DLD1 (cell line): Measurements from ENCODE around the gene DCX.

Experiments
- in situ Hi-C: cut with HindIII; loops from 2 replicates; pipeline ENCODE4 v1.10.0; 2017; ENCODE audit warnings: low sequenced_read_pairs

Gene DCX

DNA sequence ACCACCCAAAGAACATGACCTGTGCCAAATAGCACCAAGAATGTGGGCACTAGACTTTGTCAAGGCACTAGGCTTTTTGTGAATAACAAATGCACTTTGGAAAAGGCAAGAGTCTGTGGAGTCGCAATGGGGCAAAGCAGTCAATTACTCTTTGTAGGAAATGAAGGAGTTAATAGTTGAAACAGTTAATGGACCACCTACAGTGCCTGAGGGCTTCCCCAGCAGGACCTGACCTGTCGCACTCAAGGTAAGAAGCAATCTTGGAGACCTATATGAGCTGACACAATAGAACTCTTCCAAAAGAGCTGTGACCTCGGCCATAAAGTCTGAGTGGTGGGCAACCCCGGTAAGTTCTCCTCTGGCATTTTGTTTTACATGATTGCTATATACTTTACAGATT is 92.5 kb downstream of the DCX start:
- in situ Hi-C loops, result no loop called here

DNA sequence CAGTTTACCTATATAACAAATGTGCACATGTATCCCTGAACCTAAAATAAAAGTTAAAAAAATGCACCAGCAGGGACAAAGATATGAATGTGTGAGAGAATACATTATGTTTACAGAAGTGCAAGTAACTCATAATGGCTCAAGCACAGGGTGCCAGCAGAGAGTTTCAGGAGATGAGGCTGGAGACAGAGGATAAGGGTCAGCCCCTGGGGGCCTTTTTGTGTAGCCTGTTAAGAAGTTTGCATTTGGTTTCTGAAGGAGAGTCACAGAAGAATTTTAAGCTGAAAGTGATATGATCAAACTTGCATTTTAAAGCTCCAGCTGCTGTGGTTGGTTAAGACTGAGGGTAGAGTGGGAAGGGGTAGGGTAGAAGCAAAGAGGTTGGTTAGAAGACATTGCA is 93.1 kb downstream of the DCX start:
- in situ Hi-C loops, result no loop called here

DNA sequence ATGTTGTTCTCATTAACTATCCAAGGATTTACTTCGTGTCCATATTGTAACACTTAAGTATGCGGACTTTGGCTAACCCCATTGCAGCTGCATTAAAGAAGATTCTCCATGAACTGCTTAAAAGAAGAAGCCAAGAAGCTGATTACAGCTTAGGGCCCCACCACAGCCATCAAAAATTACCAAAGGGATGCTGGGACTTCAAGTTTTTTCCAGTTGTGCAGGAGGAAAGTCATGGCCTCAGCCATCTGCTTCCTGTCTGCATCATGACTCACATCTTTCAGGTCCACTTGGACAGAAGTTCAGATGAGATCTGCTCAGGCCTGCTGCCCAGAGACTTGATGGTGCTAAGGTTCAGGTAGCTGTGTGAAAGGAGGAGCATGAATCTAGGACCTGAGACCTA is 102.9 kb downstream of the DCX start:
- in situ Hi-C loops, result no loop called here

DNA sequence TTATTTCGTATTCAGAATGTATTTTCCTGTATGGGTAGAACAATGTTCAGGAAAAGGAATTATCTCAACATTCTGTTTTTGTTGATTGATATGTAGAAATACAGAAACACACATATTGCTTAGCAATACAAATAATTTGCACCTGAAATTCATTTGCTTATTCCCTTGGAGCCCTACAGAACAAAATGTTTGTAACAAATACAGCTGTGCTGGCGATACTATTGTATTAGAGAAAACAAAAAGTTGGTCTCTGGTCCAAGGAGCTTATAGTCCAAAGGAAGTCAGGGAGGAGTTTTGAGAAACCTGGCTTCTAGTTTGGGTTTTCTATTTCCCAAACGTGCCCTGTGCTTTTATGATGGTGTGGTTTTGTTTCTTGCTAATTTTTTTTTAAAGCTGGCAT is 104.0 kb downstream of the DCX start:
- in situ Hi-C loops, result no loop called here

DNA sequence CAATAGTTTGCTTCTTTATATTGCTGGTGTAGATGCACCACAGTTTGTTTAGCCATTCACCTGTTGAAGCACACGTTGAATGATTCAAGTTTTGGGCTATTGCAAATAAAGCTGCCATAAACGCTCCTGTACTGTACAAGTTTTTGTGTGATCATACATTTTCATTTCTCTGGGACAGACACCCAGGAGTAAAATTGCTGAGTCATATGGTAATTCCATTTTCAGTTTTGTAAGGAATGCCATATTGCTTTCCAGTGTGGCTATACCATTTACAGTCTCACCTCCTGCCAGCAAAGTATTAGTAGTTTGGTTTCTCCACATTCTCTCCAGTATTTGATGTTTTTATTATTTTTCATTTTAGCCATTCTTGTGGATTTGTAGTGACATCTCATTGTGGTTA is 109.7 kb downstream of the DCX start:
- in situ Hi-C loops, result no loop called here

DNA sequence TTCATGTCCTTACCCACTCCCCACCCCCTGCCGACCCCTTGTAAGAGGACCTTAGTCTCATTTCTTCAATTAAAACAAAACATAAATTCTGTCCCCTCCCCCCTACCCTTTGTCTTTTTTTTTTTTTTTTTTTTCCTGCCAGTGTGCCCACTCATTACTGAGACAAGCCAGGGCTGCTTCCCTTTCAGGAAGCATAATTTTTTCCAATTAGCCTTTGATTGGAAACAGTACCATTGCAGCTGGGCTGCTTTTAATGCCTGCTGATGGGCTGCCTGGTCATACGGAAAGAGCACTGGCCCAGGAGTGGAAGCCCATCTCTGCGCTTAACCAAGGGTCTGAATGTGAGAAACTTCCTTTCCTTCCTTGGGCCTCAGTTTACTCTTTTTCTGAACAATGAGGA is 123.2 kb downstream of the DCX start:
- in situ Hi-C loops, result no loop called here

DNA sequence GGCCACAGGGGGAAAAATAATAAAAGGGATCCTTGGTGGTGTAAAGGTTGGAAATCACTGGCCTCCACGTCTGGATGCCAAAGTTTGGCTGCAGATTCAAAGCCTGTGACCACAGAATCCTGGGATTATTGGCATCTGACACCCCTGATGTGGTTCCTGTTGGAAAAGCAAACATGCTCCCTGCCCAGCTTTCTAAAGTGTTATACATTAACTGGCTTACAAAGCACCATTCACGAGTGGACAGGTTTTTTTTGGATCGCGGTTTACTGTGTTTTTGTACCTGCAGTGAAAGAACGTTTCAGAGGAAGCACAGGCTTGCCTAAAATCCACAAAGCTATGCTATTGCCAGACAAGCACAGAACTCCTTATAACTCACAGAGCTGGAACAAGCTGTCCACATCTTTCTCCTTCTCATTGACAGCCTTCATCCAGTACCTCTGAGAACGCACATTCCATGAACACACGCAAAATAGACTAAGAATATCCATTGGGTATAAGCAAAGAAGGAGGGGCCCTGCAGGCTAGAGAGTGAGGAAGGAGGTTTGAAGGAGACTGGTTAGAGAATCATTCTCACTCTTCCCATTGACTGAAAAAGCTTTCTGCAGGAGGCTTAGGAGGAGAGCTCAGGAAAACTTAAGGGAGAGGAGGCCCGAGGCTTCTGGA is 127.2 kb downstream of the DCX start:
- in situ Hi-C loops, result no loop called here

DNA sequence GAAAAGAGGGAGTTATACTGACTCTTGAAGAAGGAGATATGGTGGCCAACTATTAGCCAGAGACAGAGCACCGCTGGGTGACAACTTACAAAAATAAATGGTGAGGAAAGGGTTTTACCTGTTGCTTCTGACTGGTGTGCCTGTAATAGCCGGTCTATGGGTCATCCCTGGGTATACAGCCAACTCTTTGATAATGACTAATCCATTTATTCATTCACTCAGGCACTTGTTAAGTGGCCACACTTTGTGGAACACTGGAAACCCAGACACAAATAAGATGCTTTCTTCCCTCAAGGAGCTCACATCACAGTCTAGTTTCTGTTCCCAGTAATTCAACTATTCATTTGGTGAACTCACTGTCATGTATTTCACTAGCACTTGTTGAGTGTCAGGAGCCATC is 128.5 kb downstream of the DCX start:
- in situ Hi-C loops, result no loop called here

DNA sequence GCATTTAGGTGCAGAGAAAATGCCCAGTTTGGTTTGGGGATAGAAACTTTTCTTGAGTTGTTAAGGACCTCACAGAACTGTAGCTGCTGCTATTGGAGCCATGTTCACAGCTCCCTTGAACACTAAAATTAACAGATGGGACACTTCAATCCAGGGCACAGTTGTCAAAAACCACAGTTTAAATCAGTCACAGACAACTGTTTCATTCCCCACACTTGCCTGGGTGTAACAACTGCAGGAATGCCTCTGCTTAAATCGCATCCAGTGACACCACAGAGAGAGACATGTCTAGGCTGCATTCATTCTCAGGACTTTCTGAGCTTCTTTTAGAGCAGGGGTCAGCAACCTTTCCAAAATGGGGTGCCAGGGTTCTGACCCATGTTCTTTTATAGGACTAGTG is 129.0 kb downstream of the DCX start:
- in situ Hi-C loops, result no loop called here

DNA sequence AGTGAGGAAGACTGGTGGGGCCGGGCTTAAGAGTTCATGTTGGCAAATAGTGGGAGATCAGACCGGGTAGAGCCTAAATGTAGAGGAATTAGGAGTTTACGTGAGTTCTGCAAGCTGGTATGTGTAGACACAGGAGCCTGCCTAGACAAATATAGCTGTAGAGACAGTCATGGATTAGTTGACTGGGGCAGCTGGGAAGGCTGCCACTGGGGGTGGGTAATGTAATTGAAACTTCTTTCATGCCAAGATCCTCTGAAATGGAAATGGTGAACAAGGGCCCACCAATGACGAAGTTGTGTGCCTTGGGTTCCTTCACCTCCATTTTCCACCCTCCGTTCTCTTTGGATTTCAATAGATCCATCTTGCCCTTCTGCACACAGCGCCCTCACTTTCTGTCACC is 129.9 kb downstream of the DCX start:
- in situ Hi-C loops, result no loop called here

DNA sequence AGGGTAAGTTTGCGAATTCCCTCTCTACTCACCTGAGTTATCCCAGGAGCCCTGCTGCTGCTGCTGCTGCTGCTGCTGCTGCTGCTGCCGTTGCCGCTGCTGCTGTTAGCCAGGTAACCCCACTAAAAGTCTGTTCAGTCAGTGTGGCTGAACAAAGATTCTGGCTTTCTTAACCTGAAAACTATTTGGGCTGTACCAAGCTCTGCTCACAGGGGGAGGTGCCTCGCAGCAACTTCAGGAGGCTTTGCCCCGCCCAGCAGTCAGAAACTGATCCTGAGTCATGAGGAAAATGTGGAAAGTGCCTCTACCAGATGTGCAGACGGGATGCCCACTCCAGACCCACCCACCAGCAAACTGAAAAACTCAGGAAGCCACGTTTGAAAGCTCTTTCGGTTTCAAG is 141.7 kb downstream of the DCX start, which contains the start of gene CAPN6:
Gene CAPN6 (minus strand): TSS at position 145 of the 400 bp plus-strand sequence. CDS start 6,547 bp downstream, outside the sequence.
- in situ Hi-C loops, result no loop called here

DNA sequence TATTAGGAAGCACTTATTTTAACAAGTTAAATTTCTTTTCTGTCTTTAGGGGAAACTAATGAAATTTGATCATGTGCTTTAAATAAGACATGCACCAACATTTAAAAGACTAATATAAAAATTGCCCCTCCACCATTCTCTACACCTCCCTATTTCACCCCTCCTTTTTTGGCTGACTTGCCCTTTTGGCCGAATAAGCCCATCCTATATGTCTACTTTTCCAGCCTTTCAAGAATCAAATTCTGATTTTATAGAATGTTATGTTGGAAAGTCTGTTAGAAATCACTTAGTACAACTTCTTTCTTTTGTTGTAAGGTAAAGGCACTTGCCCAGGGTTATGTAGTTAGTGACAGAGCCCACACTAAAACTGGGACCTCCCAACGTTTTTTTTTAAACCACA is 143.5 kb downstream of the DCX start:
- in situ Hi-C loops, result no loop called here

DNA sequence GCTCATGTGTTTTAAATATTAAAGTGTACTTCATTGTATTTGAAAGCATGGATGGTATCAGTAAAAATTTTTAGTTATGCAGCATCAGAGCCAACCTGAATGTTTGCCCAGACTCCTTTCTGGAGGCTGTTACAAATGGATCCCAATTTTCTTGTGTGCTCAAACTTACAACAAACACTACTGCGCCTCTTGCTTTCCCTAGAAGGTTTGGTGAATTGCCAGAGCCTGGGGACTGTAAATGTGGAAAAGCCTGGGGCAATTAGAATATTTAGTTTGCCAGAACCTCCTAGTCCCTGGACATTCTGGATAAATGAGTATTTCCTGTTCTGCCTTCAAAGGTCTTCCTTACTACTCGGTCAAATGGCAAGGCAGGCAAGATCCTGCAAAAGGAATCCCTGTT is 146.5 kb downstream of the DCX start:
- in situ Hi-C loops, result no loop called here

DNA sequence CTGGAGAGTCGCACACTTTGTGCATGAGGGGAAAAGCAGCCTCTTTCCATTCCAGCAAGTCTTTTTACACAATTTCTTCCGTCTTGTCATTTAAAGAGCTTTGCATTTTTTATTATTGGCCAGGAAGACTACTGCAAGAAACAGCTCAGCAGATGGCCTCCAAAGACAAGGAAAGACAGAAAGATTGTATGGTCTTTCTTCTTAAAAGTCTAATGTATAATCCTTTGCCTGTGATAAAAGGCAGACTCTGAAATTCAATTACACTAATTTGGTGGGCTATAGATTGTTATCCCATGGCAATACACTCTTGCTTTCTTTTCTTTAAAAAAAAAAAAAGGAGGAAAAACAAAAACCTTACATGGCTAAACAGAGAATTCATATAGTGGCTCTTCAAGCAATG is 147.6 kb downstream of the DCX start:
- in situ Hi-C loops, result no loop called here

DNA sequence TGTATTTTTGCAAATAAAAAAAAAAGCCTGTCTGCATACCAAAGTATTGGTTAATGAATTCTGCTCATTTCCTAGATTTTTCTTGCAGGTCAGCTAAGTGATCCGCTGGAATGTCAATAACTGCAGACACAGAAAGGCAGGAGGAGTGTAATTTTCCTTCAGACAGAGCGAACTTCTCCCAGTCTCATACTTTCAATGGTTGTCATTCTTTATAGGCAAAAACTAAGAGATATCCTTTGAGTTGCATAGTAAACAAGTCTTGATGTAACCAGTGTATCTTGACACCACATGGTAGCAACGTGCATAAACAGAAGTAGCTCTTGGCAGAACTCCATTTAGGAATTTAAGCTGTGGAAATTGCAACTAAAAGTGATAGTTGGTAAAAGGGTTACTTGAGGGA is 149.9 kb downstream of the DCX start:
- in situ Hi-C loops, result no loop called here

DNA sequence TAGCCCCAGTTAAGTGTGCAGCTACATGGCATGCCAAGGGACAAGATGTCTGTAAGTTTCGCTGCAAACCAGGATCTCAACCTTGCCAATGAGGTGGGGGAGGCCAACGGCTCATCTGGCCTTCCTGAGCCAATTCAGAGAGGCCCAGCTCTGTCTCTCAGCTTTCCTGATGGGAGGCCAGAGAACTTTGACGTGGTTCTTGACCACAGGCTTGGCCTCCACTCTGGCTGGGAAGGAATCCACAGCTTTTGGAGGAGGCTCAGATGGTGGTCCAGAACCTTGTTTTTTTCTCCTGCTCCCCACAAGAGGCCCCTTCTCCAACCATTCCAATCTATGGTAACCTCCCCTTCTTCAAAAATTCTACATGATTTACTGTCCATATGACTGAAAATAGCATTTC is 151.5 kb downstream of the DCX start:
- in situ Hi-C loops, result no loop called here

DNA sequence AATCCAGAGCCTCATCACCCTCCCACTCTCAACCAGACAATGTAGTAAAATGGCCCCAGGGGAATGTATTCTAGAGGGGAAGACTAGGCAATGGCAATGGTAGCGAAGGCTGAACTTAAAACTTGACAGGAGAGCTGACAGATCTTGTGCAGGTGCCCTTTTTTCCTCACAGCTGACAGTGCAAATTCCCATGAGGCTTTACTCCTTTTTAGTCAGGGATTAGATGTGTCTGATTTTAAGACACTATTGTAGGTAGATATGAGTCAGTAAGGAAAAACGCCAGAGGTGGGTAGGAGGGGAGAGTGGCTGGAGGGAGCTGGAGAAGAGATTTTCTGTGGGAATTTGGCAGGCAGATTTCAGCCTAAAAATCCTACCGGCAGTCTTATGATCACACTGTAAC is 152.4 kb downstream of the DCX start:
- in situ Hi-C loops, result no loop called here

DNA sequence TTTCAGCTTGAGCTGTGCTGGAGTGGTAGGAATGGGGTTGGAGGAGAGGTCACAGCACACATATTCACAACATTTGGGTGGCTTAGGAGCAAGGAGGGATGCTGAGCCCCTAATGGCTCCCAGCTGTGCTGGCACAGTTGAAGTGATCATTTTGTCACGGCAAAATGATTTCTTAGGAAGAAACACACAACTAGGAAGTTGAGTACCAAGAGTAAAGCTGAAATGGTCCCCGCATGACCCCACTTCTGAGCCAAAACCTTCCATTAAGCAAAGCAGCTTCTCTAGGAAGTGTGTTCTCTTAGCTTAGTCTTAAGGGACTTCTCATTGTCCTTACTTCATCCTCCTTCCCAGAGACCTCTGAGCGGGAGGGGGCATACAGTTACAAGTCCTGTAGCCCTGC is 154.3 kb downstream of the DCX start:
- in situ Hi-C loops, result no loop called here

DNA sequence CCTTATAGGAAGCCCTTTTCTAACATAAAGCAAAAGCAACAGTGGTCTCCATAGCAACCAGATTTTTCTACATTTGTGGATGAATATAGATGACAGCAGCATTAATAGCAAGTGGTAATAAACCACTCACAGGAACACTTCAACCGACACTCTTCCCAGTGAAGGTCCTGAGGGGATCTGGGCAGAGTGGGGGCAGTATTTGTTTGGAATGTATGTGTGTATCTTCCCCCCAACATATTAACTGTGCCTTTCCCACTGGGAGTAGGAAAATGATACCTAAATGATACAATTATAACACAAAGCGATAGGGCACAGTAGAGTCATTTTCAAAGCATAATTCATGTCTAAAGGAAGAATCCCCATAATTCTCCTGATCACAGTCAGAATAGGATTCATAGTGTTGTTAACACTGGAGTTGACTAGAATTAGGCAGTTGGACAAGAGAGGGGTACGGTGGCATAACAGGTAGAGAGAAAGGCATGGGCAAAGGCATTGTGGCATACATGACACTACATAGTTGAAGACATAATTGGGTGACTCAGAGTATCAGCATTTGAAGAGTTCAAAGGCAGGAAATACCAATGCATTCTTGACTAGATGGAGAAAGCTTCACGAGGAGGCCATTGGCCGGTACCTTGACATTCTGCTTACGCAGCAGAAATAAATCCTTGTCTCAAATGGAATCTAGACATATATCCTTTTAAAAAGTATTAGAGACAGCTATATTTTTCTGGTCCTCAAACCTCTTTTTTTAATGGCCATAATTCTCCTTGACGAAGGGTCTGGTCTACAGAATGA is 156.9 kb downstream of the DCX start:
- in situ Hi-C loops, result no loop called here

DNA sequence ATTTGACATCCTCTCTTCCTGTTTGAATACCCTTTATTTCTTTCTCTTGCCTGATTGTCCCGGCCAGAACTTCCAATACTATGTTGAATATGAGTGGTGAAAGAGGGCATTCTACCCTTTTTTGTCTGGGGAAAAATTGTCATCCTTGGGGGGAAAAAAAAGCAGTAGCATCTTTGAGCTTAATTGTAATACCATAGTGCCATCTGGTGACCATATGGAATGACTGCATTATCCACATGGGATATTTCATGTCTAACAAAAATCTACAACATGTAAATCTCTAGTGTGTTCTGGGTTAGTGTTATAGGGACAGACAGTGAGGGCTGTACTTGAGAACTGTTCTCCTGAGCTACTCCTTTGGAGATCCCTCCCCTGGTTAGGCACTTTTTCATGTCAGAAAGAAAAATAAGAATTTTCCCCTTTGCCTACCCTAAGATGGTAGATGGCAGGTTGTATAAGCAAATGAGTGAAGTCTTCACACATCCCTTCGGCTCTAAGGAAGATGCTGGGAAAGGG is 167.7 kb downstream of the DCX start:
- in situ Hi-C loops, result no loop called here
